Retina (tissue), 1 donor: ENCODE results near the gene DAPK1.
A peak's percentile ranks its signal among the peaks of the same experiment; 100 is the strongest.

Experiments
- DNase-seq: peaks from one replicate; pipeline ENCODE4 v3.0.0-alpha.2; 2016

Gene DAPK1

DNA sequence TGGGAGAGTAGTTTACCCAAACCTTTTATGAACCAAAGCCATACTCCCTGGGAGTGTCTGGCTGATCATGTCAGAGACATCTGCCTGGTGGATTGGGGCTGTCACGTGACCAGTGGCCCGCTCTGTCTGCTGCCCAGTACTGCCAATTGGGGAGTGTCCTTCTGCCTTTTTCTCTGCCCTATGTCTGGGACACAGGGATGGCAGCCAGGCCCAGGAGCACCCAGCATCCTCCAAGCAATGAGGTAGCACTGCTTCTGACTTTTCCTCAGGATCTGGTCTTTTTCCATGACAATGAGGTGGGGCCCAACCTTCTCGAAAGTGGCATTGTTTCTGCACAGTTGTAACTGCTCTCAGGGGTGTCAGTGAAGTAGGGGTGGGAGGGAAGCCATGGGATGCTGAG lies 21.8 kb downstream of the DAPK1 start:
- DNase-seq: no peak

DNA sequence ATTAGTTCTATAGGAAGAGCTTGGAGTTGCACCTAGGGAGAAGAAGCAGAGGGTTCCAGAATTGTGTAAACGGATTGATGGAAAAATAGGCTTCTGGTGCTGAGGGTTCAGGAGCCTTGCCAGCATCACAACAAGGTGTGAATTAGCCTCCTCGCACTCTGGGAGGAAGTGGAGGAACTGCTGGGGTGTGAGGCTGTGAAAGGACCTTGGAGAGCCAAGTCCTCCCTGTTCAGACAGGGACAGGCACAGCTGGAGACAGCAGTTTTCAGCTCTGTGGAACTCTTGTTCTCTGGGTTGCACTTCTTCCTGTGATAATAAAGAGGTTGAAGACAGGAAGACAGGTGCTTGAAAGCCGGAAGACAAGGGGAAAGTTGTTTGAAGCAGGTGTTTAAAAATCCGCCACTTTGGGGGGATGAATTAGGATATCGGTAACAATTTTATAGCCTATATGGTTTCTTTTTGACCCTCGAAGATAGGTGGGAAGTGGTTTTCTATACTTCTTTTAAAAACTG lies 22.6 kb downstream of the DAPK1 start:
- no peak for DNase-seq

DNA sequence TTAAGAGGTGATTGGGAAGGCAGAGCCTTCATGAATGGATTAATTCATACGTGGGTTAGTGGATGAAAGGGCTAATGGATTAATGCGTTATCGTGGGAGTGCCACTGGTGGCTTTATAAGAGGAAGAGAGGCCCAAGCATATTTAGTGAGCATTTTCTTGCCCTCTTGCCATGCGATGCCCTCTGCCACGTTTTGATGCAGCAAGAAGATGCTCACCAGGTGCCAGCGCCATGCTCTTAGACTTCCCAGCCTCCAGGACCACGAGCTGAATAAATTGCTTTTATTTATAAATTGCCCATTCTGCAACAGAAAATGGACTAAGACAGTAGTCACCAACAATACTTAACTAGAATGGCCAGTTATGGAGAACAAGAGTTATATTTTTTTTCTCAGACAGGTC lies 24.2 kb downstream of the DAPK1 start:
- no peak for DNase-seq

DNA sequence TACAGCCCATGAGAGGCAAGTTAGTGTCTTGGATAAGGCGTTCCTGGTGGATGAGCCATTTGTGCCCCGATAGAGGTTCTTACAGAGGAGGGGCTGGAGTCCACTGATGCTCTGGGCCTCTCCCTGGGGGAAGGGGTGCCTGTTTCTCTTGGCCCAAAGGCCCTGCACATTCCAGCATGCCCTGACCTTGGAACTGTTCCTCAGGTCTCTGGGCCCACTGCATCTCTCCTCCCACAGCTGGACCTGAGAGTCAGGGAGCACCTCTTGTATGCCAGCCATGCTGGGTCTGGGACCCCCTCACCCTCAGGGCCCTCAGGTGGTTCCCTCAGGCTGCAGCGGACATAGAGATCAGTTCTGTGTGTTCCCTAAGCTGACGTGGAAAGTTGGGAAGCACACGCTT lies 26.4 kb downstream of the DAPK1 start:
- DNase-seq: no peak

- DNase-seq: no peak
These were observed 28.1 kb downstream of the DAPK1 start for GRCh38 chr9:87525546-87526303.

DNA sequence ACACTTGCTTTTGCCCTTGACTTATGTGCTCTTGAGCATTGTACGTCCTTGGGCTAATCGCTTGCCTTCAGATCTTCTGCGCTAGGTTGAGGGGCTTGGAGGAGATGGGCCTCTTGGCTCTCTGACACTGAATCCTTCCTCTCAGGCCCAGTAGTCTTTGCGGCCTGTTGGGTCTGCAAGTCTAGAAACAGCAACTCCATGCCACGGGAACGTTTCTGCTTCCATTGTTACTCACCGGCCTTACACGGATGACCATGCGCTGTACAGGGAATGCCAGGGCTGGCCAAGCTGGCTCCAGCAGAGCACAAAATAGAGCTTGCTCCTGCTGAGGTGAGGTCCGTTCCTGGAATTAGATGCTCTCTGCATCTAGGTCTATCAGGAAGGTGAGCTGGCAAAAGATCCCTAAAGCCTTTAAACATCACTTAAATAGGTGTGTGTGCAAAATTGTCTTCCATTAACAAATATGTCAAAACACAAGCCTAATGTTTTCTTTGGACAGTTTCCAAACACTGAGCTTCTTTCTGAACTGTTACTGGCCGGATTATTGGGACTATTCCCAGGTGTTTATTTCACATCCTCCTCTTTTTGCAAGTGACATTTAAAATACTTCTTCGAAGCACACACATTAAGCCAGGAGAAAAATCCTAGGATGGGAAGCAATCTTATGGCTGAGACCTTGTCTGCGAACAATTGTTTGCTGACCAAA lies 29.7 kb downstream of the DAPK1 start:
- no peak for DNase-seq

GRCh38 chr9:87528969-87529368 lies 31.3 kb downstream of the DAPK1 start:
- no peak for DNase-seq

GRCh38 chr9:87529671-87530070 lies 32.0 kb downstream of the DAPK1 start:
- no peak for DNase-seq

DNA sequence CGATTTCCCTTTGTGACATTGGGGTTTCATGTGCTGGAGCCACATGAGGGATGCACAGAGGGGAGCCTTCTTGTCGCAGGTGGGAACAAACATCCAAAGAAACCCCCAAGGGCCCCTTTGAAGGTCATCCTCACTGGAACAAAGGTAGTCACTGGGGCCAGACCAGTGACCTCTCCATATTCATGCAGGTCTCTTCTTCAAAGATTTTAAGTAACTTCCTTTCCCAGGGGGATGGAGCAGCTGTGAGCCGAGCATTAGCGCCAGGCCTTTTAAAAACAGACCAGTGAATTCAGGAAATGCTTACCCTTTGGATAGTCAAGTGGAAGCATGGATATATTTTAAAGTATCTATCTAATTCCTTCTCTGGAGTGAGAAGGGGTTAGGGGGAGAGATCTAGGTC lies 33.0 kb downstream of the DAPK1 start:
- peak; percentile 53 for DNase-seq

- peak; percentile 40 for DNase-seq
These were observed 34.0 kb downstream of the DAPK1 start for GRCh38 chr9:87531370-87532295.

DNA sequence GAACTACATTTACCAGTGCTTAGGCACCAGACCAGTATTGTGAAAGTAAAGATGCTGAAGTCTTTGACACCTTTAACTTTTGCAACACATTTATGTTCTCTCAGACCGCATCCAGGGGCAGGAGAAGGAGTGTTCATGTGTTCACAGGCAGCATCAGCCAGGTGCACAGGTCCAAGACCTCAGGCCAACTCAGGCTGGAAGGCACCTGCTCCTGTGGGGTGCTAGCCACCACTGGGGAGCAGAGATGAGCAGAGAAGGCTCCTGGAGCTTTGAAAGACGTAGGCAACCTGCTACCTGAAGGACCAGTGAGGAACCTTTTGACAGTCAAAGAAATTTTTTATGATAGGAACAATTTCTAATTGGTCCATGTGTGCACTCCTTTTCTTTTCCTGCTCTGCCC lies 35.6 kb downstream of the DAPK1 start:
- DNase-seq: no peak

- no peak for DNase-seq
These were observed 36.4 kb downstream of the DAPK1 start for GRCh38 chr9:87534036-87534435.

DNA sequence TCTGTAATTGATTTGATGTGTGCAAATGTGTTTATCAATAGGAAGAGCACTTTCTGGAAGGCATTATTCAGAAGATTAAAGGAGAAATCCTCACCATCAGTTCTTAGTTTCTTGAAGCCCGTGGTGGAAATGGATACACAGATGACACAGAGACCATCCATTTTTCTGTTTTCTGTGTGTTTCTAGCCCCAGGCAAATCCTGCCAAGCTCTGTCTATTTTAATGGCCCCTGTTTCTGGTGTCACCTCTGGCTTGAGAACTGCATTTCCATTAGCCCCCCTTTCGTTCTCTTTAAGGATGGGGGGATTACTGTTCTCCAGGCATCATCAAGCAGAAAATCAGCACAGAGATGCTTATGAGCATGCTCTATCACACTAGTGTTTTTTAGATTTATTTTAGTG lies 37.3 kb downstream of the DAPK1 start:
- no peak for DNase-seq

GRCh38 chr9:87535817-87536539 lies 38.3 kb downstream of the DAPK1 start:
- DNase-seq: no peak

DNA sequence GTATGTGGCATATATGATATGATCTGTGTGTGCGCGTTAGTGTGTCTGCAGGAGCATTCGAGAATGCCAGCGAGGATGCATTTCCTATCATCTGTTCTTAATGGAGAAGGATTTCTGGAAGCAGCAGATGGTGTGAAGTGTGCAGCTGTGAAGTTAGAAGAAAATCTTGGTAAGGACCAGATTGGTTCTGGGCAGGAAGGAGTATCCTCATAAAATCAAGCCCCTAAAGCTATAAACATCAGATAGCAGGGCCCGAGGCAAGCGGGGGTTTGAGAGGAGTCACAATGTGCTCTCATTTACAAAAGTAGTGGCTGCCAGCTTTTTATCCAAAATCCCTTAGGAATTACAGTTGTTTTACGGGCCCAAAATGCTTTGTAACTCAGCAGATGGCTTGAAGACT lies 40.0 kb downstream of the DAPK1 start:
- no peak for DNase-seq

- DNase-seq: no peak
These were observed 42.9 kb downstream of the DAPK1 start for GRCh38 chr9:87540444-87541105.

GRCh38 chr9:87541663-87542062 lies 44.0 kb downstream of the DAPK1 start:
- no peak for DNase-seq

GRCh38 chr9:87542141-87542540 lies 44.5 kb downstream of the DAPK1 start:
- no peak for DNase-seq

DNA sequence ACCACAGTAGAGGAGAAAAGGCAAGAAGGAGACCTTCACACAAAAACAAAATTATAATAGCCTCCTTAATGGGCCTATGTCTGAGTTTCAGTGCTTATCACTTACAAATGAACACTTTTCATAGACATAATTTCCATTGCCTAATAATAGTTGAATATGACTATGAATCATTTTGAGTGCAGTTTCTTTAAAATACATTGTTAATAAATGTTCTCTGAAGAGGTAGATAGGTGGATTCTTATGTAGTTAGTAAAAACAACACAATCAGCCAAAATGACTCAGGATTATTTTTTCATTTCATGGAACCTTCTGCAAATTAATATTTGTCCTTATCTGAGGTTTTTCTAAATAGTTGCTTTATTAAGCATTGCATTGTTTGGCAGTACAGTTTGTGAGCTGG lies 45.6 kb downstream of the DAPK1 start:
- no peak for DNase-seq

DNA sequence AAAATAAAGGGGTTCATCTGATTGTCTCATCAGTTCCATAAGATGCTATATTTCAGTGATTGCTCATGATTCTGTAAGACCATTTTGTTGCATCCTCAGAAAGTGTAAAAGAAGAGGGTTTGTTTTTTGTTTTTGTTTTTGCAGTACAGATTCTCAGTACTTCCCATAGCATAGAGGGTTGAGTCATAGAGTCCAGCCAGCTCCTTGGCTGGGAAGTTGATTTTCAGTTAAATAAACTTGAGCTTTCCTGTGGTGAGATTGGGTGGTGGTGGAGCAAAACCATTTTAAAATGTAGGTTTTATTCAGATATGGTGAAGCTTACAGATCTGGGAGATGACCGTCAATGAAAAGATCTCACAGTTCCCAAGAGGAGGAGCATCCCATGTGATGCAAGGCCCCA lies 48.2 kb downstream of the DAPK1 start:
- no peak for DNase-seq

GRCh38 chr9:87546704-87547103 lies 49.0 kb downstream of the DAPK1 start:
- no peak for DNase-seq

DNA sequence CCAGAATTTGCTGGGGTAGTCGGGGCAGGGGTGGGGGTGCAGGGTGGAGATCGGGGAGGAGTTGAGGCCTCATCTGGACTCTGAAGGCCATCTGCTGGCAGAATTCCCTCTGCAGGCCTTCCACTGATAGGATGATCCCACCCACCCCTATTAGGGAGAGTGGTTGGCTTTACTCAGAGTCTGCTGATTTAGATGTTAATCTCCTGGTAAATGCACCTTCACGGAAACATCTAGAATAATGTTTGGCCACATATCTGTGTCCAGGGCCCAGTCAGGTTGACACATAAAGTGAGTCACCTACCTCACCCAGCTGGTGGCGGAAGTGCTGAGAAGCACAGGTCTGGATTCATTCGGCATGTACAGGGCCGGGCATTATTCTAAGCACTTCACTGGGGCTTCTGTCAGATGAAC lies 50.0 kb downstream of the DAPK1 start:
- DNase-seq: no peak
